Epithelial cell of proximal tubule (primary cell): ENCODE data around the gene SUN1. TPM values are rescaled to one million over a fixed set of nuclear protein-coding genes. Genes with fewer than 3 reads are reported as not detected.
"Not testable (repeated sequence)": the region's sequence is repeated elsewhere in the genome, so short reads cannot be mapped to it uniquely, and the experiment has no call there.

Experiments
- DNase-seq: peaks from one replicate; pipeline ENCODE4 v3.0.0-alpha.2; 2011; ENCODE audit warnings: low read depth
- H3K4me3 ChIP-seq: 2 replicates; pipeline ENCODE4 v1.5.1; 2011; ENCODE audit warnings: low read depth, mild to moderate bottlenecking, low read length
- CTCF ChIP-seq: conservative IDR thresholded peaks from 2 replicates; pipeline ENCODE4 v1.5.1; 2012; ENCODE audit warnings: low read depth, mild to moderate bottlenecking, low read length
- total RNA-seq: library from RNA; depleted of rRNA; stranded (reverse); fragments of >200 nt; gene quantifications from 2 replicates; pipeline ENCODE4 v1.2.3, GENCODE V29; 2015

The SUN1 gene
- total RNA-seq, 1 donor from 2014 or later, result 270 TPM

- no peak for DNase-seq
- no peak for TF ChIP-seq CTCF
- no peak overlapping the region for H3K4me3 ChIP-seq
Measured at GRCh38 chr7:921071-921461, 88.8 kb downstream of the SUN1 start.

- no peak overlapping the region for H3K4me3 ChIP-seq
- DNase-seq, result no peak
- no peak for TF ChIP-seq CTCF
Measured at GRCh38 chr7:921581-922333, 89.5 kb downstream of the SUN1 start.

- no peak for TF ChIP-seq CTCF
- DNase-seq, result no peak
- H3K4me3 ChIP-seq, result no peak overlapping the region
Measured at GRCh38 chr7:922334-923107, 90.2 kb downstream of the SUN1 start.

GRCh38 chr7:923108-924041, 91.1 kb downstream of the SUN1 start:
- TF ChIP-seq CTCF, result no peak
- DNase-seq, result no peak
- H3K4me3 ChIP-seq, result no peak overlapping the region

- not testable (repeated sequence) for DNase-seq, H3K4me3 ChIP-seq
Measured at GRCh38 chr7:924042-924441, 91.8 kb downstream of the SUN1 start.

Other genes with a start within 250 kb of the SUN1 start
- gene DNAAF5, start 105.8 kb upstream of the SUN1 start, total RNA-seq, result 64.1 and 83.6 TPM in 2 replicates
- gene PRKAR1B, start 105.2 kb upstream of the SUN1 start, total RNA-seq, result 12.2 and 23.0 TPM in 2 replicates
- gene GET4, start 44.1 kb downstream of the SUN1 start, total RNA-seq, result 32.6 and 42.2 TPM in 2 replicates
- 3.9 and 7.2 TPM in 2 replicates for gene ADAP1, start 122.2 kb downstream of the SUN1 start, total RNA-seq
- gene COX19, start 143.1 kb downstream of the SUN1 start, total RNA-seq, result 4.6 and 5.4 TPM in 2 replicates
- not detected in 2 replicates for gene CYP2W1, start 150.7 kb downstream of the SUN1 start, total RNA-seq
- 0.23 TPM in 1 of 2 replicates, not detected in the other for gene GPR146, start 212.1 kb downstream of the SUN1 start, total RNA-seq